CD4-positive, alpha-beta T cell treated with Interleukin-2 at 100 ng/mL for 4 hours (primary cell): ENCODE results near the gene FBXW8.

Source experiments
- DNase-seq: peaks from one replicate; pipeline ENCODE4 v3.0.0-alpha.2; 2020; ENCODE audit warnings: low spot score

FBXW8 gene

DNA sequence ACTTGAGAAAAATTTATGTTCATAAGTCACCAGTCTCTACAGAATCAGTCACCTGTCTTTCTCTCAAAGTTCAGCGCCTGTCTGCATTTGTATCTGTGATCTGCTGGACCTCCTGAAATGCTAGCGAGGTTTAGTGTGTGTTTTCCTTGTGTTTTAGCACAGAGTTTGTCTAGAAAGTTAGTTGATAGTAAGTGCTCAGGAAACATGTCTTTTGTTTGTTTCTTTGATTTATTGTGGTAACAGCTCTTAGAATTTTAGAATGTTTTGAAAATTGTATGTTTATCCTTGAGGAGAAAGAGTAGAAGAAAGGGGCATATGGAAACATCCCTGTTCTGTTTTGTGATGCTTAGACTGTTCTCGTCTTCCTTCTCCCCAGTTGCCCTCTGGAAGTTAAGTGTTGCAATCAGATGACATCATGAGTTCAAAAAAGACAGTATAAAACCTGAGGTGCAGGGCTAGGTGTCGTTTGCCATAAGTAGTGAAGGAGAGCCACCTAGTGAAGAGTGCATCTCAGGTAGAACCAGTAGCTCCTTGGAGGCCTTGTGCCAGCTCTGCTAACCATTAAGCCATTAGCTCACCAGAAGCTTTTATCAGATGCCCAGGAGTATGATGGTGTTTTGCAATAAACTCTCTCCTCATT is 44.8 kb downstream of the FBXW8 start:
- peak; percentile 35 for DNase-seq

DNA sequence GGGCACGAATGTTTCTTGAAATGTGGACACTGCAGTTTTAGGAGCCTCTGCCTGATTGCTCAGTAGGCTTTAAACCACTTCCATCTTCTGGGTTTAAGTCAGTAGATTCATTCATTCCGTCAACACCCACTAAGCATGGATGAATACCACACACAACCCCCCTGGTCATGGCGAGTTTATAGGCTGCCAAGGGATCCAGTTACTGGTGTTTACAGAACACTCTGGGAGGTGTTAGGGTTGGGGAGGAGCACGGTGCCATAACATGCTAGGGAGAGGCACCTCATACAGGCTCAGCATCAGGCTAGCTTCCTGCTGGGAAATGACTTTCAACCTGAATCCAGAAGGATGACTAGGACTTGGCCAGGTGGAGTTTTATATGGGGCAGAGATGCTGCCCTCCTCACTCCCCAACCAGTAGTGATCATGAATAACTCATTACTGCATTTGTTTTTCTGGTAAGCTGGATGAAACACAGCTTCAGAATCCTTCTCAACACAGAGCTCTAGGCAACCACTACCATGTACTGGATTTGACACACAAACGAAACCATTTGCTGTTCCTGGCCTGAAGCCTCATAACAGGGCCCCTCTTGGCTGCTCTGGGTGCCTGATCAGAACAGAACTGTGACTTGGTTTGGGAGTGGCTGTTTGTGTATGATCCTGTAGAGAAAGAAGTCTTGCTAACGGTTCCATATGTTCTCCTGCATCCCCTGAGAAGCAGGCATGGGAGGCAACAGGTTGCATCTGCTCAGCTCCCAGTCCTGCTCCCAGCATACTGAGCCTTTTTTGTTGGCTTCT is 47.9 kb downstream of the FBXW8 start:
- DNase-seq: no peak

DNA sequence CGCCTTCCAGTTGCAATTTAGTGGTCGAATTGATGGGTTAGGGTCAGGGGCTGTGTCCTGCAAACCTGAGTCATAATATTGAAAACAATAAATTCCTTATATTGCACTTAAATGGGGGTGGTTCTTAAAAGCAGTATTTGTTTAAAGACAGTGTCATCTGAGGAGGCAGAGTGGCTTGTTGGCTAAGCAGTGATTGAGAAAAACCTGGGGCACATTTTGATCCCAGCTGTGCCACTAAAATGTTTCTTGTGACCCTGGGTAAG is 48.4 kb downstream of the FBXW8 start:
- no peak for DNase-seq

DNA sequence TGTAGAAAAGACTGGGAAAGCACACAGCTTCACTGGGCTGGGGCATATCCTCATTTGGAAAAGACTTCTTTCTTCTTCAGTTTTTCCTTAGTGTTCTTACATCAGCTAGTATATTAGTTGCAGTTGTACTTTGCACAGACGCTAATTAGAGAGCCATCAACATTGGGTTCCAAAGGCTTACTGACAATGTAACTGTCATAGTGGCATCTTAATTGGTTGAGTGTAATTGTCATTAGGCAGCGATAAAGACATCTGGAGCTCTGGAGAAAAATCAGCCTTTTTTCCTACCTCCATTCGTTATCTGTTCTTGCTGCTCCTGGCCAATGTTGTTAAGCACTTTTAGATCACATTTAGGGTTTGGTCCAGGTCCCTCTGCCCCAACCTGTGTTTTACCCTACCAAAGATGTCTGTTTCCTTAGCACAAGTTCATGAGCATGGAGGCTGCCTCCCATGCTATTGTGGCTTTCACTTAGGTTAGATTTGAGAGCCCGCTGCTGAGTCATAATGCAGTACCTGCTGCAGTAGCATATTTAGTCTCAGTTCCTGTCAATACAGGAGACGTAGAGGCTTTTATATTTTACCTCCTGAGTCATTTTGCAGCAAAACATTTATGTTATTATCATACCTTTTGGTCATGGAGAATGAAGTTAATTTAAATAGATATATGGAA is 49.2 kb downstream of the FBXW8 start:
- peak; percentile 11 for DNase-seq

DNA sequence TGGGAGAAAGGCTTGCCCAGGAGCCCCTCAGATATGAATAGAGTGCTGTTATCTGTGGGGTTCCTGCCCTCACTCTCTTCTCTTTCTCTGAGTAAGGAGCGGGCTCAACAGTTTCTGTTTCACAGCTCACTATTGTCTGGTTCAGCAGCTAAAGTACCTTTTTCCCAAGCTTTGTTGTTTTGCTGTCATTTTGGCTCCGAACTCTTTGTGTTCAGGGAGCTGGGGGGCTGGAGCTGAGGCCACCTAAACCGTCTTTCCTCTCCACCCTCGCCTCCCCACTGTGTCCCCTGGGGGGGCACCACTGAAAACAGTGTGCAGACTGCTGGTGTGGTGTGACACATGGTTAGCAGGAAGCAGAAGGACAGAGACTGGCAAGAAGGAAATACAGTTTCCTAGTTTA is 51.4 kb downstream of the FBXW8 start:
- DNase-seq: no peak

DNA sequence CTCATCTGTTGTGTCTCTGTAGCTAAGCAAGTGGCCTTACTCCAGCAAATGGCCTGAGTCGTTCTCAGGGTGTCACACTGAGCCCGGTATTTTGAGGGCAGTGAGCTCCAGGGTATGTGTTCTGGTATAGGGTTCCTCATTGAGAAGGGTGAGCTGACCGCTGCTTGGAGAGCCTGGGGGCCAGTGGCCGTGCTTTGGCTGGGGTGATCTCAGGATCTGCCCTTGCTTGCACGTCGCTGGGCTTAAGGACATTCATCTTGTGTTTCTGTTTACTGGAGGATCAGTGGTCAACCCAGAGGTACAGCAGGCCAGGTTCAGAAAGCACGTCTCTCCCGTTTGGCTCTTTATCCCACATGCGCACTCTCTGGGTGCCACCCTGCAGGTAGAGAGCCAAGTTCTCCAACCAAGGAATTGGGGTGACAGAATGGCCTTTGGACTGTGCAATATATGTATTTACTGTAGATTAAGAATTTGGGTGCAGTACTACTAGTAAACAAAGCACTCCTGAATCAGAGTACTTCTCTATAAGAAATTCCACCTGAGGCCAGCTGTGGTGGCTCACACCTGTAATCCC is 52.1 kb downstream of the FBXW8 start:
- DNase-seq: no peak

DNA sequence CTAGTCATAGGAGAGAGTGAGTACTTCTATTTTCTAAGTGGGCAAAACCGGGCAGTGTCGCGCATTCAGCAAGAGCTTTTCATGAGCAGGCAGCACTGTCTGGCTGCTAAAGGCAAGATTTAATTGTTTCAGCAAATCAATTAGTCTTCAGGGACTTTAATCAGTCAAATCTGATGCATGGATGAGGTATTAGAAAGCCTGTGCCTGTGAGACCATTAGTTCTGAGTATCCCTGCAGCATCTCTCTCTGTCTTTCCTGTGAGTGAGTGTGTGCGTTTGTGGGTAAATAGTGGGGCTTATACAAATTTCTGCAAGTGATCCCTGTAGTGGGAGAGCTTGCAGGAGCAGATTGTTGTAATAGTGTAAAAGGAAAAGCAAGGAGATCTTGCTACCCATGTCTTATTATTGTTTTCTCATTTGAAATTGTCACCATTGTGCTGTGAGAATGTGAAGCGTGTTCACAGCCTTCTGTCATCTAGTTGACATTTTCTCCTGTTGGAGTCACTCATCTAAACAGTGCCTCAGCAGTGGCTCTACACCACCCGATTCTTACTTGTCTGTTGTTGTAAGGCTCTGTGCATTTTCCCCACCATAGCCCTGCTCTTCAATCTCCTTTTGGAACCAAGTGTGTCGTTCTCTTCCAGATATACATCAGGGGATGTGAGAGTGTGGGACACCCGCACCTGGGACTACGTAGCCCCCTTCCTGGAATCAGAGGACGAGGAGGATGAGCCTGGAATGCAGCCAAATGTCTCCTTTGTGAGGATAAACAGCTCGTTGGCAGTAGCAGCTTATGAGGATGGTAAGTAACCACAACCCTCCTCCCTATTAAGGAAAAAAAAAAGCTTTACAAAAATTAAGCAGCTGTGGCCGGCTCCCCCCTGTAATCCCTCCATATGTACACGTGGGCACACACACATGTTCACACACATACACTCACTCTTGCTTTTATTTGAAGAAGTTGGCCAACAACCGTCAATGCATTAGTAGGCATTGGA is 53.6 kb downstream of the FBXW8 start:
- DNase-seq: no peak

DNA sequence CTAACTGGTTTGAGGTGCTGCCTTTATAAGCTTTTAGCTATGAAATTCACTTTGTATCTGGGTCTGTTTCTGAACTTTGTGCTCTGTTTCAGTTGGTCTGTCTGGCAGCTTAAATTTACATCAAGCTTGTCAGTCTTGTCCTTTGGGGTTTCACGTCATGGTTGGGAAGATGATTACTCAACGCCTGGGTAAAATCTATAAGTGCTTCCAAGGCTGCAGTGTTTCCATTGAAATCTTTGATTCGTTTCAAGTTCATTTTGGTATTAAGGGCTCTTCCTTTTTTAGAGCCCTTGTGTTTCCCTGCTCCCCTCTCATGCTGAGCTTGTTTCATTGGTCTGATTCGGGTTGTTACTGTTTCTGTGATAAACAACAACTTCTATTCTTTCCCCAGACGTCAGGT is 58.2 kb downstream of the FBXW8 start:
- DNase-seq: no peak

DNA sequence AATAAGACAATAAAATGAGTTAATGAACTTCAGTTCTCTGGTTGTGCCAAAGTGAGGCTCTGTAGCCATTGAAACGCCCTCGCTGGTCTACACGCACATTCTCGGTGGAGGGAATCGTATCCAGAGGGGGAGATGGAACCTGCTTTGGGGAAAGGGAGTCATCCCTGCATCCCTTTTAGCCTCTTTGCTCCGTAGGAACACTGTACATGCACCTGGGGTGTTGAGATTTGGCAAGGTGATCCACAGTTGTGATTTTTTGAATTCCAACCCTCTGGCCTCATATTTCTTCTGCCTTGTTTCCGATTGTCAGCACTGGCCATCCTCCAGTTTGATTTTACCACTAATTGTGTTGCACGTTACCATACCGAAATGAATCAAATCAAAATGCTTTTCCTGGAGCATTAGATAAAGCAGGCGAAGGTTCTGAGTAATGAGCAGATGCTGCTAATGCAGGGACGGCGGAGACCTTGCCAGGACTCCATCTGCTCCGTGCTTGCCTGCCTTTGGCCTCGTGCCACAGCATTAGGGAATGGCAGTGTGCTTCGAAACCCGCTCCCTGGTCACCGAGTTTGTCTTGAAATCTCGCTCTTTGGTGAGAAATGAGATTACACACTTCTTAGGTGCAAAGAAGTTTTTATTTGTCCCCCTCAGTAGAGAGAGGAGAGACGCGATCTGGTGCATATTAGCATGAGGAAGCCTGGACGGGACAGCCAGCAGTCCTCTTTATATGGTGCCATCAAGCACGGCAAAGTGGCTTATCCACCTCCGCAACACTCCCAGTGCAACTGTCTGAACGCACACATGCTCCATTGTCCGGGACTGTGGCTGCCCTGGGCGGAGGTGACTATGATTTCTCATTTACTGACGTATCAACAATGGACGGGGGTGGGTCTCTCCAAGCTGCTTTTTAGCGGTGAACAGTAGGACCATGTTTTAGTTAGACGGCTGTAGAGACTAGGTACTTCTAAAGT is 59.1 kb downstream of the FBXW8 start:
- DNase-seq: no peak

DNA sequence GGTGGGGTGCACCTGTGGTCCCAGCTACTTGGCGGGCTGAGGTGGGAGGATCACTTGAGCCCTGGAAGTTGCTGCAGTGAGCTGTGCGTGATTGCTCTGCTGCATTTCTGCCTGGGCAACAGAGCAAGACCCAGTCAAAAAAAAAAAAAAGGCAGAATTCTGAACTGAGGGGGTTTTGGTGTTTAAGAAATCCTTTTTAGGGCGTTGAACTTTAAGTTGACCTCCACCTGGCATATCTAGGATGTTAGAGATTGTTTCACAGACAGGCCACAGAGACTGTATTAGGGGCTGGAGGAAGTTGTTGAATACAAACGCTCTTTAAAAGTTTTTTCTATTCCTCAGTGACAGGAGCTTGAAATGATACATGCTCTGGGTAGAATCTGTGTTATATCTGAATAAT is 60.5 kb downstream of the FBXW8 start:
- no peak for DNase-seq

DNA sequence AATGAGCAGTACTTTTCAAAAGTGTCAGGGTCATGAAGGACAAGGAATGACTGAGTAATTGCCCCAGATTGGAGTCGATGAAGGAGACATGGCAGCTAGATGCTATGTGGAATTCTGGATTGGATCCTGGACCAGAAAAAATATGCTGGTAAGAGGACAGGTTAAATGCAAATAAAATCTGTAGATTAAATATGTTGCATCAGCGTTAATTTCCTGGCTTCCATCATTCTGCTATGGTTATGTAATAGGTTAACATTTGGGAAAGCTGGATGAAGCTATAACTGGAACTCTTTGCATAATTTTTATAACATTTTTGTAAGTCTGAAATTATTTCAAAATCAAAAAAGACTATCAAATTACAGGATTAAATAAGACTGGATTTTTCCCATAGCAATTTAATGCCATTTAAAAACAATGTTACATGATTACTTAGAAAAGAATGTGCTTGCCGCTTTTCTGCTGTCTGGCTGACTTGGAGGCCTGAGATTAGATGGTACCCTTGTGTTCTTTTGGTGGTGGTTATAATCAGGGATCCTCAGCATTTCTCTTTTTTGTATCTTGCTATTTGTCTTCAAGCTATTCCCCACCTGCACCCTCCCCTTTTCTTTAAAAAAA is 65.1 kb downstream of the FBXW8 start:
- DNase-seq: no peak

DNA sequence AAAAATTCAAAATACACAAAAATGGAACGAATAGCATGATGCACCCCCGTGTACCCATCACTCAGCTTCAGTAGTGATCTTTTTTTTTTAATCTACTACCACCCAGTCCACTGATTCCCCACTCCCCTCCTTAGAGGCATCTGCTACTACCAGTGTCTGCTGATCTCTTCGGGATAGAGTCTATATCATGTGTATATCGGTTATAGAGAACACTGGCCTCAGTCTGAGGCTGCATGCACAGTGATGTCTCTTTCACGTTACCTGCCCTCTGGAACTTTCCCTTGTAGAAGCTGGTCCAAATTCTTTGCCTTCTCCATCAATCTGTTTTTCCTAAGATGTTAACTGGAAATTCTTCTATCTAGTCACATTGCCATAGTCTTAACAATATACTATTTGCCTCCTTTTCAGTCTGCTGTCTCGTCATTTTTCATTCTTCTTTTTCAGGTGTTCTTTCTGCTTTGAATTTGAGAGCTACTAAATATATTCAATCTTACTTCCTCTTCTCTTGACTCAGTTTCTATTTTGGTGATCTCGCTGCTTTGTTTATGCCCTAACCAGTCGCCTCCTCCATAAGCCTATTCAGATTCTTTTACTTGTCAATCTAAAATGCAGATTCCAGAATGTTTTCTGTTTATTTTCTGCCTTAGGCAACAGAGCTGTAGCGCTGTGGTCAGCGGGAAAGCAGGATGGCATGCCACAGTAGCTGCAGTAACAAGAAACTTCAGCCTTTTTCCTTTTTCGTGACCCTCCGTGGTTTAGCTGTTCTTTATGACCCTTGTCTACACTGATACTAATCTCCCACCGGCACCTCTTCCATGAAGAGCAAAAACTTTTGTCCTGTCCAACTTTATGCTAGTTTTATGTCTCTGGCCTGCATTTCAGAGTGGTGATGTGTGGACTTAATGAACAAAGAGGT is 67.0 kb downstream of the FBXW8 start:
- DNase-seq: no peak

DNA sequence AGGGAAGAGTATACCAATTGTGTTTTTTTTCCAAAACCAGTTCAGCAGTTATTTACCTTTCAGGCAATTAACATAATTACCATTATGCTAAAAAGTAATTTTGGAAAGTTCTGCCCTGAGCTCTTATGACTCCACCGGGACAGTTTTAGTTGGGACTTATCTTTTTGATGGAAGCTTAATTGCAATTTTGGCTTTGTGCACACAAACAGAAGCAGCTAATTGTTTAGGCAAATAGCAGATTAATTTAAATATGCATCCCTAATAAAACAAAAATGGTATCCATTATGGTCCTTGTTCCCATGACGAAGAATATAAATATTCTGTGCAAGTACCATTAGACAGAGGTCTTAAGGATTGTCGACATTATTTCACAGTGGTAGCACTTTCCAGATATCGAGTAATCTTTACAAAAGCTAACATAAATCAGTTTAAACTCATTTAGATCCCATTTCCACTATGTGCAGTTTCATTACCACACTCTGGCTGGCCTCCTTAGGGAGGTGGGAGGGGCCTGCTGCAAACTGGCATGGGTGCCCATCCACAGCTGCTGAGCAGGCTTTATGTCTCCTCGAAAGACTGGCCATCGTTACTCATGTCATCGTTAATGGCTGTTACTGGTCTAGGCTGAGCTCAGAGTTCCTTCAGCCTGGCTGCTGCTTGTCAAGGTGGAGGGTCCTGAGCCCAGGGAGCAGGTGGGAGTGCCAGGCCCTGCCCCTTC is 68.2 kb downstream of the FBXW8 start:
- DNase-seq: no peak

DNA sequence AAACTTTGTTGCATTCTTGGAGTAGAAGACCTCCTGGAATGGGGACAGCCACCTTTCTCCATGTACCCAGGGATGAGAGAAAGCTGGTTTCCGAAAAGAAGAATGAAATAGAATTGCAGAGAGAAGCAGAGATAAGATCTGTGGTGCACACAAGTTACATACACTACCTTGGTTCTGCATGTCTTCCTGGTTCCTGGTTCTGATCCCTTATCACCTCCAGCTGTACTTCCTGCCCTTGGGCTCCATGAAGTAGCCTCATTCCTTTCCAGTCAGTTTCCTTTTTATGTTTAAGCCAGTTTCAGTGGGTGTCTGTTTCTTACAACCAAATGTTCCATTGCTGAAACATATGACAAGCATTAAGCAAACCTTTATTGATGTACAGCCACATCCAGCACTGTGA is 69.3 kb downstream of the FBXW8 start:
- DNase-seq: no peak

DNA sequence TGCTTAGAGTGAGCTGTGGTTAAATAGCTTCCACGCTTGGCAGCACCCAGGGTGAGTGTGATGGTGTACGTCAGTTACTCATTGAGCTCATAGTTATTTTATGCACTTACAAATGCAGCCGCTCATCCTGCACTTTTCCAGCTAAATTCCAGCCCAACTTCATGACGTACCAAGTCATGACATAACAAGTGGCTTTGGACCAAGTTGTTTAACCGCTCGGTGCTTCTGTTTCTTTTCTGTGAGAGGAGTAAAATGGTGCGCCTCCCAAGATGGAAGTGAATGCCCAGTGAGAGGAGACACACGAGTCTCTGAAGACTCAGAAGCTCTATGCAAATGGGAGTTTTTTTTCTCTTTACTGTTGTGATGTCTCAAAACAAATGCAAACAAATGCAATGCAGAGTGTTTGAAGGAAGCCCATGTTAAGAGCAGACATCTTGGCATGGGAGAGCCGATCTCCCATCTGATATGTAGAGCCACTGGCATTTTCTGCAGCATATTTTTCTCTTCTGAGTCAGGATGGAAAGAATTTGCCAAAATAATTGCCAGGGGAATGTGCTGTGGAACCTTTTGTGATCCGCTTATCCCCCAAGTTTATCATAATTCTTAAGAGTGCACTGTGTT is 72.2 kb downstream of the FBXW8 start:
- no peak for DNase-seq

DNA sequence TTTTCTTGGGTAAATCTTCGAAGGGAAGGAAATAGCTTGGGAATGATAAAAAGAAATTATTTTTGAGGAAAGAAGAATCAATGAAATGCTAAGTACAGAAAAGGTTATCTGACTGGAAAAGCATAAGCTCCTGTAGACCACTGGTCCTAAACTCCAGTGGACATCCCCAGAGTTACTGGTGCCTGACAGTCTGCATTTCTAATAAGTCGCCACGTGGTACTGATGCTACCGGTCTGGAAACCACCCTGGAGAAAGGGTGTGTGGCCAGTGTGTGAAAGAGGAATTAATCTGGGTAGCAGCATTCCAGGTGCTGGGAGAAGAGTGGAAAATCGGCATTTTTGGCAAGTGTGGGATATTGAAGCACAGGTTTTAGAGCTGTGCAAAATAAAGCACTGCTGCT is 73.3 kb downstream of the FBXW8 start:
- no peak for DNase-seq

DNA sequence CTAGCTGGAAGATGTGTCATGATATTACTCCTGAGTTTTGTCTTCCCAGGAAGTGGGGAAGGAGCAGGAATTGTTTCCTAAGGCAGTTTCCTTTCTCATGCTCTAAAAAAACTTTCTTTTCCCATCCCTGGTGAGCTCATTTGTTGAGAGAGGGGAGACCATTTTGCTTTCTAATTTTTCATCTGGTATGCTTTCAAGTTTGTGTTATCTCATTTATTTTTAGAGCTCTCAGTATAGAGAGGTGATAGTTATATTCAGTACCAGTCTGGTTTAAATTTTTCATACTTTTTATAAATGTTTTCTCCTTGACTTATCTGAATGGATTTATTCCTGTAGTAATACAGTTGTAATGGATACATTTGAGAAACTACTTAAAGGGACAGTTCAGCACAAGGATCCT is 79.6 kb downstream of the FBXW8 start:
- DNase-seq: no peak
